Psoas muscle (tissue), 8 donors: Measurements from ENCODE around the gene WDR7. TPM values are rescaled to one million over a fixed set of nuclear protein-coding genes. Genes with fewer than 3 reads are reported as not detected.

Experiments used
- ATAC-seq, 4 donors: fragments of 200-7000 bp; cut with Tn5 transposase; one replicate each; pipeline ENCODE4 v1.9.1; 2020; ENCODE audit warnings: moderate library complexity in 3 of 4, mild to moderate bottlenecking in 2 of 4
- DNase-seq, 2 donors: peaks; one replicate each; pipeline ENCODE4 v3.0.0-alpha.2; 2020
- H3K27ac ChIP-seq: fragments of 200-600 bp; one replicate; pipeline ENCODE4 v1.8.0; 2022
- H3K27me3 ChIP-seq, 3 donors: fragments of 200-600 bp in 1 of 3; one replicate each; pipeline versions ENCODE4 v1.6.1 to v1.8.0; 2013 to 2022; ENCODE audit warnings: low read length in 2 of 3, mild to moderate bottlenecking in 2 of 3, moderate library complexity in 1 of 3; ENCODE audit not compliant: insufficient read depth in 3 of 3
- H3K36me3 ChIP-seq, 2 donors: fragments of 200-600 bp in 1 of 2; one replicate each; pipeline versions ENCODE4 v1.6.1 to v1.8.0; 2013 to 2022; ENCODE audit warnings: low read depth in 1 of 2, mild to moderate bottlenecking in 1 of 2, moderate library complexity in 1 of 2; ENCODE audit not compliant: insufficient read depth in 1 of 2
- H3K4me1 ChIP-seq: fragments of 200-600 bp; one replicate; pipeline ENCODE4 v1.8.0; 2022
- H3K4me3 ChIP-seq: fragments of 200-600 bp; one replicate; pipeline ENCODE4 v1.8.0; 2022; ENCODE audit warnings: mild to moderate bottlenecking
- H3K9me3 ChIP-seq: fragments of 200-600 bp; one replicate; pipeline ENCODE4 v1.8.0; 2022
- CTCF ChIP-seq: fragments of 200-600 bp; IDR thresholded peaks from one replicate; pipeline ENCODE4 v1.8.0; 2022; ENCODE audit warnings: antibody characterized with exemption
- WGBS, 3 donors: extraction: QIAGEN DNeasy Blood & Tissue Kit; methylation state at CpG; one replicate each; pipeline versions ENCODE4 v1.1.6 to v1.1.7; 2013; 5-methylcytosine and 5-hydroxymethylcytosine counted together
- intact Hi-C, 2 donors: fragments of 100-400 bp; cut with DNase I; formaldehyde crosslinking; loops; one replicate each; pipeline versions ENCODE4 v1.11.0 to v1.14.2; 2022
- polyA plus RNA-seq, 3 donors: library from polyadenylated mRNA; stranded (reverse); fragments of 200-250 nt; gene quantifications; one replicate each; pipeline ENCODE4 v1.2.3, GENCODE V29; 2013
- total RNA-seq, 4 donors: library from RNA; stranded (reverse); fragmentation: NEBNext Ultra II Directional in 2 of 4; extraction: Animal tissue kit (Norgen Biotek cat#: 25700) in 2 of 4; gene quantifications; one replicate each; pipeline versions ENCODE4 v1.2.1 to v1.2.4, GENCODE V29; 2021 to 2023
- donor health status: healthy with polysubstance abuse.
- donor health status: DM: no; HTN: no; CAD: no; lungs with moderate emphysema.
- donor health status: Bipolar disorder and iron deficiency.
- donor health status: healthy.
- donor health status: DM: yes; HTN: yes; CAD: no.
- donor health status: DM: no; HTN: no; CAD: no.
- donor health status: DM: no; HTN: no; CAD: no.
- donor health status: DM: yes; HTN: yes; CAD: no.

Gene WDR7
- total and polyA plus RNA-seq, 7 donors = 2.6 to 24.4 (median 15.5) TPM

GRCh38 chr18:56936457-56936856, 285.3 kb downstream of the WDR7 start:
- Histone ChIP-seq H3K9me3 (no peaks in the 10 kb centered on the region), H3K36me3 (peaks cover 0 to 27% of the 10 kb centered on the region in 2 donors), H3K4me1 (no peaks in the 10 kb centered on the region), H3K27ac (no peak overlapping the region), H3K27me3 (no peaks in the 10 kb centered on the region), H3K4me3 (no peak overlapping the region)
- TF ChIP-seq CTCF = no peak
- 91 to 100% (median 96%) methylated on average over 1 of the region's 1 CpG for WGBS, 3 donors
- DNase-seq (no peak), ATAC-seq (no peak)
- intact Hi-C loops = no loop called here

GRCh38 chr18:56937874-56938430, 286.8 kb downstream of the WDR7 start:
- DNase-seq (no peak), ATAC-seq (no peak)
- Histone ChIP-seq H3K36me3 (peaks cover 0 to 27% of the 10 kb centered on the region in 2 donors), H3K27me3 (no peaks in the 10 kb centered on the region), H3K27ac (no peak overlapping the region), H3K9me3 (no peaks in the 10 kb centered on the region), H3K4me3 (no peak overlapping the region), H3K4me1 (no peaks in the 10 kb centered on the region)
- 44 to 65% (median 53%) methylated on average over 3 of the region's 3 CpGs for WGBS, 3 donors
- no peak for TF ChIP-seq CTCF
- intact Hi-C loops = no loop called here

- ATAC-seq (no peak), DNase-seq (no peak)
- Histone ChIP-seq H3K27ac (no peak overlapping the region), H3K4me3 (no peak overlapping the region), H3K9me3 (no peaks in the 10 kb centered on the region), H3K27me3 (no peaks in the 10 kb centered on the region), H3K36me3 (no peaks in the 10 kb centered on the region), H3K4me1 (no peaks in the 10 kb centered on the region)
- no peak for TF ChIP-seq CTCF
- WGBS, 3 donors = 91 to 94% (median 94%) methylated on average over 4 of the region's 4 CpGs
- intact Hi-C loops = no loop called here
These were observed 294.3 kb downstream of the WDR7 start for GRCh38 chr18:56945171-56946083.

- H3K36me3 ChIP-seq = no peaks in the 10 kb centered on the region
- no peak for TF ChIP-seq CTCF
- ATAC-seq (no peak), DNase-seq (no peak)
- H3K9me3 ChIP-seq = no peaks in the 10 kb centered on the region
- intact Hi-C loops = no loop called here
- WGBS, 3 donors = 86 to 92% (median 87%) methylated on average over 6 of the region's 6 CpGs
- no peak overlapping the region for H3K27ac ChIP-seq
- no peak overlapping the region for H3K4me3 ChIP-seq
- no peaks in the 10 kb centered on the region for H3K27me3 ChIP-seq
- H3K4me1 ChIP-seq = no peaks in the 10 kb centered on the region
These were observed 296.1 kb downstream of the WDR7 start for GRCh38 chr18:56947236-56947635.
